GM18517 (cell line): ENCODE results near the gene AKR1B15.
"Not testable (repeated sequence)": the region's sequence is repeated elsewhere in the genome, so short reads cannot be mapped to it uniquely, and the experiment has no call there.

Experiments
- ATAC-seq: cut with Tn5 transposase; IDR thresholded peaks from one replicate; pipeline ENCODE4 v1.9.1; 2021; ENCODE audit warnings: mild to moderate bottlenecking, moderate library complexity; ENCODE audit not compliant: unreplicated experiment

AKR1B15 gene

DNA sequence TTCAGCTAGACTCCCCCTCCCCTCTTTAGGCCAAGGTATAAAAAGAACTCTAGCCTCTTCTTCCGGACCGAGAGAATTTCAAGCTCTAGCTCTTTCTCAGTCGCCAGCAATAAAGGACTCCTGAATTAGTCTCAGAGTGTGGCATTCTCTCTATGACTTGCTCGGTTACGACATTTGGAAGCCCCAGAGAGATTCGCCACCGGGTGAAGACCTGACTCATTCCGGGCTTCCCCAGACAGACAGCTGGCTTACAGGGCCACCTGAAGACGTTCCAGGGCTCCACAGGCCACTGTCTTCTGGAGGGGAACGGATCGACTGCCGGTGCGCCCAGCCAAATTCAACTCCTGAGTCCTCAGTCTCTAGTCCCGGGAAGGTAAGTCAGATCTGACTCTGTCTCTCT, at the start of gene AKR1B15:
Gene AKR1B15, plus strand, starts transcription at position 234 of the 400 bp plus-strand sequence. CDS start 15,510 bp downstream, outside the sequence.
- ATAC-seq = peak; percentile 81

DNA sequence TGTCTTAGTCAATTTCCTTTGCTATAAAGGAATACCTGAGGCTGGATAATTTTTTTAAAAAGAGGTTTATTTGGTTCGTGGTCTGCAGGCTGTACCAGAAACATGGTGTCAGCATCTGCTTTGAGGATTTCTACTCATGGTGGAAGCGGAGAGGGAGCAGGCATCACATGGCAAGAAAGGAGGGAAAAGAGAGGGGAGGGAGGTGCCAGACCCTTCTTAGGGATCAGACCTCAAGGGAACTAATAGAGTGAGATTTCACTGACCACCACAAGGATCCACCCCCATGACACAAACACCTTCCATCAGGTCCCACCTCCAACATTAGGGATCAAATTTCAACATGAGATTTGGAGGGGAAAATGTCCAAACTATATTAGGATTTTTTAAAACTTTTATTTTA, 48.5 kb upstream of the AKR1B15 start:
- no peak for ATAC-seq

DNA sequence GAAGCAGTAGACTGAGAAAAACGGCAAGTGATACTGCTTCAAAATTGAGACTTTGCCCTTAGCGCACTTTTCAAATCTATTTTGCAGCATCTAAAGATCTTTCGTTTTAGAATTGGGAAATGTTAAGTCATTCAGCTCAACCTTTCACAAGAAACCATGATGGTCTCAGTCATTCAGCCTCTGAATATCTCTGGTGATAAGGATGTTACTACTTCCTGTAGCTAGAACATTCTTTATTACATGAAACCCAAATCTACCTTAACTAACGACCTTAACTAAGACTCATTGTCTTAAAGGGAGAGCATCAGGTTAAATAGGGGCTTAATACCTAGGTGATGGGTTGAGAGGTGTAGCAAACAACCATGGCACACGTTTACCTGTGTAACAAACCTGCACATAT, 47.9 kb upstream of the AKR1B15 start:
- ATAC-seq = no peak

DNA sequence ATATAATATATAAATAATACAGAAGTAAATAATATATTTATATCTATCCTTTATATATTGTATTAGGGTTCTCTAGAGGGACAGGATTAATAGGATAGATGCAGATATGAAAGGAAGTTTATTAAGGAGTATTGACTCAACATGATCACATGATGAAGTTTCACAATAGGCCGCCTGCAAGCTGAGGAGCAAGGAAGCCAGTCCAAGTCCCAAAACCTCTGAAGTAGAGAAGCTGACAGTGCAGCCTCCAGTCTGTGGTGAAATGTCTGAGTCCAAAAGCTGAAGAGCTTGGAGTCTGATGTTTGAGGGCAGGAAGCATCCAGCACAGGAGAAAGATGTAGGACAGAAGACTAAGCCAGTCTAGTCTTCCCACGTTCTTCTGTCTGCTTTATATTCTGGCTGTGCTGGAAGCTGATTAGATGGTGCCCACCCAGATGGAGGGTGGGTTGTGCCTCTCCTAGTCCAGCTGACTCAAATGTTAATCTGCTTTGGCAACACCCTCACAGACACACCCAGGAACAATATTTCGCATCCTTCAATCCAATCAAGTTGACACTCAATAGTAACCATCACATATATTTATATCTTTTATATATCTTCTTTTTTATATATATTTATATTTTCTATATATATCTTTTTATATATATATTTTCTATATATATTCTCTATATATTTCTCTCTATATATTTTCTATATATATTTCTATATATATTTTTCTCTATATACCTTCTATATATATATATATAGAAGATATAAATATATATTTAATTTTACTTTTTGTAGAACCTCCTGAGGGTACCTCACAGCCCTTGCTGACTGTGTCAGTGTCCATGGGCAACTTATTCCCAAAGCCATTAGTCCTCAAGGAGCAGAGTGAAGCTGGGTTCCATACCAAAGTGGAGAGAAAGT, 46.2 kb upstream of the AKR1B15 start:
- ATAC-seq = no peak

DNA sequence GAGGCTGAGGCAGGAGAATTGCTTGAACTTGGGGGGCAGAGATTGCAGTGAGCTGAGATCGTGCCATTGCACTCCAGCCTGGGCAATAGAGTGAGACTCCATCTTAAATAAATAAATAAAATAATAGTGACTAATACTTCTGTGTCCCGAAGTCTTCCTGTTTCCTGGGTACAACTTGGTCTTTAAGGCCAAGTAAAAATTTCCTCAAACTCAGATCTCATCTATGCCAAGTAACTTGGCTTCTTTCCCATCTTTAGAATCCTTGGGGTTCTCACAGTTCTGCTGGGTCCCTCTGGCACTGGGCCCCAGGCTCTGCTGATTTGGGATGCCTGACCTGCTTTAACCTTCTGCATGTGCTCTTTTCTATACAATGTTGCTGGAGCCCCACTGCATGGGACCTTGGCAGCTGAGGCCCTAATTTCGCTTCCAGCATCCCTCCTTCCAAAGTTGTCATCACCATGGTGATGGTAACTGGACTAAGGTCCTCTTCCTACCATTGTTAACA, 44.2 kb upstream of the AKR1B15 start:
- no peak for ATAC-seq

DNA sequence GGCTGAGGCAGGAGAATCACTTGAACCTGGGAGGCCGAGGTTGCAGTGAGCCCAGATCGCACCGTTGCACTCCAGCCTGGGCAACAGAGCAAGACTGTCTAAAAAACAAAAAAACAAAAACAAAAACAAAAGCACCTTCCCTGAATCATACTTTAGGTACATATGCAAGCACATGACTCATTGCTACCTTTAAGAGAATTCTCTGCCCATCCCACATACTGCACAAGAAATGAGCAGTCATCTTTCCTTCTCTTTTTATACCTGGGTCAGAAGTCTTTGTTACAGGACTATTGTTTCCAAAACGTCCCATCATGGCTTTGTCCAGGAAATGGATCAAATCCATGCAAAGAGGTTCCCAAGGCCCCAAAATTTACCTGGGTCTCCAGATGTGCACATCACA, 43.1 kb upstream of the AKR1B15 start:
- no peak for ATAC-seq

DNA sequence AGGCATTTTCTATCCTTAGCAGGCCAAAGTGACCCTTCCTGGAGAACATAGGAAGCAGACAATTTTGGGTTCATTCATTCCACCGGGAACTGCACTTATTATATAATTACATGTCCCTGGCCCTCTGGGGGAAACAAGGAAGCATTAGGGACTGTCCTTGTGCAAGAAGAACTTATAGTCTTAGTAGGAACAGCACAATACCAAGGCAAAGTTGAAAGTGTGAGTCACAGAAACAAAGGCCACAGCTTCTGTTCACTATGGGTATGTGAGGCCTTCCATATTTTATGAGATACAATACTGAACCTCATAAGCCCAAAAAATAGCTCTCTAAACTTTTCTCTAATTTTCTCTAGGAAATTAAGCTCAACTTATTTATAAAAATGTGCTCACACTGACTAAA, 39.9 kb upstream of the AKR1B15 start:
- no peak for ATAC-seq

DNA sequence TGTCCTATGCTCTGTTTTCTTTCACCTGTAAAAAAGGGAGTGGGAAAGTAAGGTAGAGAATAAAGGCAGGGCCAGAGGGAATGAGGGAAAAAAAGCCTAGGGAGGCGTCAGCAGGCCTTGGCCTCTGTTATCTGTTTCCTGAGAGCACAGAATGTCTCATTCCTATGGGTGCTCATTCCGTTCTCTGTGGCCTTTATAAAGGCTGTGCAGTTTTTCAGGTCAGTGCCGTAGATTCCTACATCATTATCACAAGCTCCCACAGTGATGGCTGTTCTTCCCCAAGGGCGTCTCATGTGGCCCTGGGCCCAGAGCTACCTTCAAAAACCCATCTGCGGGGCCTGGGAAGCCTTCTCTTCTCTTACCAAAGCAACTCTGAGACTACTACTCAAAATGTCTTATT, 38.3 kb upstream of the AKR1B15 start:
- ATAC-seq = no peak

DNA sequence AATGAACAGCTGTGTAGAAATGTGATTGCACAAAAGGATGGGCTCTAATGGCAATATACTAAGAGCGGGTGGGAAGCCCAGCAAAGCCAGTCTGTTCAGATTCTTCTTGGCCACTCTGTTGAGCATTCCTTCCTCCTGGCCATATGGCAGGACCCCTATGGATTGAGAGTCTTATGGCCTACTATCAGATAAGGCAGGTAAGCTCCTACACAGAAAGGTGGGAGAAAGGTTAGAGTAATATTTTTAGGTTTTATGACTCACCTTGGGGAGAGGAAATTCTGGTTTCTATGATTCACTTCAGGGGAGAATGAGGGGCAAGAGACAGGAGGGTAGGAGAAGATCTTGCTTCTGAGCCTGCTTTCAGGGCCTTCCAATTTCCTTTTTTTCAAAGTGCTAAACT, 36.6 kb upstream of the AKR1B15 start:
- no peak for ATAC-seq

DNA sequence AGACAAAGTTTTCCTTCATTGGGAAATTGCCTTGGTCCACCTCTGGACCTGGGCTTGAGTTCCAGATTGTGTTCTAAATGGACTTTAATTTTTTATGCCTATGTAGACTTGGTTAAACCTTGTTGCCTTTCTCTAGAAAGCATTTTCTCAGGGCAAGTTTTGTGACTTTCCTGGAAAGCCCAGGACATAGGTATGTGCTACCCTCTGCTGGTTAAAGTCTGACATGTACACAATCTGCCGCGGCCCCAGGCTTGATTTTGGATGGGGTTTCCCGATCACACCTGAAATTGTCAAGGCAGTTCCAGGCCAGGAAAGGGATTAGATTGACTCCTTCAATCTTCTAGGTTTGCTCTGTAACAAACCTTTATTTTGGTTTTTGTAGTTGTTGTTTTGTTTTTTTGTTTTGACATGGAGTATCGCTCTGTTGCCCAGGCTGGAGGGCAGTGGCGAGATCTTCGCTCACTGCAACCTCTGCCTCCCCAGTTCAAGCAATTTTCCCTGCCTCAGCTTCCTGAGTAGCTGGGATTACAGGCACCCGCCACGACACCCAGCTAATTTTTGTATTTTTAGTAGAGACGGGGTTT, 35.6 kb upstream of the AKR1B15 start:
- ATAC-seq = peak; percentile 69

DNA sequence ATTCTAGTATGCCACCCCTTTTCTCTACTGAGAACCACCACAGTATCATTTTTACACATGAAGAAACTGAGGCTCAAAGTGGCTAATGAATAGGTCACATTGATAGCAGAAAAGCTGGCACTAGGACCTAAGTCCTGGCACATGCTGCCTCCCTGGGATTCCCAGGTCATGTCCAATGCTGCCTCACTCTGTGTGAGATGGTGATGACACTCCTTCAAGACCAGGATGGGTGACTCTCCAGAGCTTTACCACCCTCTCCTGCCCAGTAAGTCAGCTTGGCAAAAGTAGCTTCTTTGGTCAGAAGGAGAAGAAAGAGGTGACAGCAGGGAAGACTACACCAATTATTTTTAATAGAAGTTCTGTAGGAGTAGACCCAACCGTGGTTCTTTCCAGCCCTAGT, 34.8 kb upstream of the AKR1B15 start:
- ATAC-seq = no peak

DNA sequence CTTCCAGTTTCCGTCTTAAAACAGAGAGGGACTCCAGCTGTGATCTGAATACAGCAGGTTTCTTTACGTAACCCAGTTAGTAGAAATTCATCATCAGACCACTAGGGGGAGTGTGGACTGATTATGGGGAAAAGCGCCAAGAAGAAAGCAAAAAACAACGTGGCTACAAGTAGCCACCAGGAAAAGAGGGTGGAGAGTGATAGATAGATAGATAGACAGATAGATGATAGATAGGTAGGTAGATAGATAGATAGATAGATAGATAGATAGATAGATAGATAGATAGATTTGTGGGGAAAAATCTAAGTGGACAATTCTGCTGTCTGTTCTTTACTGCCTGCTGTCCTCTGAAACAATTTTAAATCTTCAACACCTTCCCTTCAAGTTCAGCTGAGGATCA, 34.2 kb upstream of the AKR1B15 start:
- peak; percentile 47 for ATAC-seq

DNA sequence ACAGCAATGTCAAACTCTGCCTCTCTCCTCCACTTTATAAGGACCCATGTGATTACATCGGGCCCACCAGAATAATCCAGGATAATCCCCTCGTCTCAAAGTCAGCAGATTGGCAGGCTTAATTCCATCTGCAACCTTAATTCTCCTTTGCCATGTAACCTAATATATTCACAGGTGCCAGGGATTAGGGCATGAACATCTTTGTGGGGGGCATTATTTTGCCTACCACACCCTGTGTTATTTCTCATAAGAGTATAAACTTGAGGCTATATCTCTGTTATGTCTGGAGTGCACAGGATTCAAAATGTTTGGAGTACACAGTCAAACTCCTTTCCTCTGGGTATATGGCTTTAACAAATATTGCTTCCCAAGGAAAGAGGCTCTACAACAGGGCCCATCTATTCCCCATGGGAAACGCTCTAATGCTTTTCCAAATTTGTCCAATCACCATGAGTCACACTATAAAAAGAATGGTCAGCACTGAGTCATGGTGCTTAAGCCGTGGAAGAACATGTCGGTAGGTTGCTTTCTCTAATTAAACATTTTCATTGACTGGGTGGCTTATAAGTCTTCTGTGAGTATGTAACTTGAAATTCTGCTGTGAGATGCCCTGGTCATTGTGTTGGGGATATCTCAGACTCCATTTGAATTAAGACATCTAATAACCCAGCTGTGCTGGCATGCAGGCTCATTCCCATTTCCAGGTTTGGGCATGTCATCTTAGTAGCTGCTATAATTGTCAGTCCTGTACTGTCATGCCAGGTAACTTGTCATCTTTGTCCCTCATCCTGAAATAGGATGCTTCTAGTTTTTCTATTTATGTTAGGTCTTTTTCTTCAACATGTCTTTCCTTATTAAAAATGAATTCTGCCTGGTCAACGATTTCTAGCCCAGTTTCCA, 33.1 kb upstream of the AKR1B15 start:
- no peak for ATAC-seq

DNA sequence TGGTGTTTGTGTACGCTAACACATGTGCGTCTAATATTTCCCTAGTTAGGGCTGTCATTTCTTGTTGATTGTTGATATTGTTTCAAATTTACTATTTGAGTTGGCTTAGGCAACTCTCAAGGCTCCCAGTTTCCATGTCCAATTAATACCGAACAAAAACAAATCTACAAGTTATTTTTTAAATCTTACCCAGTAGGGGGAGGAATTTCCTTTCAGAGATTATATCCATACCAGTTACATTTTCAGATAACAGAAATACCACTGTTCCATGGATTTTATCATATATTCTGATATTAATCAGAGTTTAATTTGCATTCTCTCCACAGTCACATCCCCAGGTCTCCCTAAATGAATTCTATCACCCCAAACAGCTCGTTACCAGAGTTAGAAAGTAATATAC, 28.8 kb upstream of the AKR1B15 start:
- ATAC-seq = no peak

DNA sequence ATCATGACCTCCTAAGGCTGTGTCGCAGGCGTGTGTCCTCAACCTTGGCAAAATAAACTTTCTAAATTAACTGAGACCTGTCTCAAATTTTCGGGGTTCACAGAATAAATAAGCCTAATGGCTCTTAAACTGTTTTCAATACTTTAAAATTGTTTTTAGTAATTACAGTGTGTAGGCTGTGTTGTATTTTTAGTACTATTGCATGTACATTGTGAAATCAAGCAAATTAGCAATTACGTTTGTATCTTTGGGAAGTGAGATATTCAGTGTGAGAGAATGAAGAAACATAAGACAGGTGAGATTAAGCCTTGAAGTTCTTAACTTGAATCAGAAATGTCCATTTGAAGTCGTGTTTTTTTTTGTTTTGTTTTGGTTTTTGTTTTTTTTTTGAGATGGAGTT, 26.3 kb upstream of the AKR1B15 start:
- no peak for ATAC-seq

DNA sequence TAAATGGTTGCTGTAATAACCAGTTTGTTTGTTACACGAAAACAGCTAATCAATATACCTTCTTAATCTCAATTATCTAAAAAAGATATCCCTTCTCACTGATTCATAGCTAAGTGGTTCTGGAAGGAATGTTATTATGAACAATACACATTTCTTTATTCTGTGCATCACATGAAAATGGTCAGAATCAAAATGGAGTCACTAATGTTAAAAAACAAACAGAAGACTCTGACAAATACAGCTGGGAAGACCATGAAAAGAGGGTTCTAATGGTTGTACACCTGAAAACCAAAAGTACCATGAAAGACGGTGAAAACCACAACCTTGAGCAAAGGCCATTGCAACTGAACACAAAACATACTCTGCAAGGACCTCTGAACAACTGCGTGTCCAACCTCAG, 23.5 kb upstream of the AKR1B15 start:
- ATAC-seq = not testable (repeated sequence)

DNA sequence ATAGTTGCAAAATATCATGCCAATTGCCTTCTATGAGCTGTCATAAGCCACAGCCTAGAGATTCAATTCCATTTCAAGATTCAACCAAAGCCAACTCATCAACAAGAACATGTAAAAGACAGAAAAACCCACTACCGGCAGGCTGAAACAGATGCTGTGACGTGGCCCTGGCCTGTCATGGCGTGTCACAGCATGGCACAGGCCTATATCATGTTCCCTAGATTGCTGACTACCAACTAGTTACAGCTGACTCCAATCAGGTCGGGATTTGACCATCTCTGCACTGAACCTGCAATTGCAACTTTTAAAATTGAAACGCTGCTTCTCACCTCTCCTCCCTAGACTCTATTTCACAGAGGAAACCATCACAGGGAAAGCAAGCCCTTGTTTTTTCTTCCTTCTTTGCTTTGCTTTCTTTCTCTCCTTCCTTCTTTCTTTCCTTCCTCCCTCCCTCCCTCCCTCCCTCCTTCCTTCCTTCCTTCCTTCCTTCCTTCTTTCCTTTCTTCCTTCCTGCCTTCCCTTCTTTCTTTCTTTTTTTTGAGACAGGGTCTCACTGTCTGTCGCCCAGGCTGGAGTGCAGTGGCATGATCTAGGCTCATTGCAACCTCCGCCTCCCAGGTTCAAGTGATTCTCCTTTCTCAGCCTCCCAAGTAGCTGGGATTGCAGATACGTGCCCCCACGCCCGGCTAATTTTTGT, 22.2 kb upstream of the AKR1B15 start:
- not testable (repeated sequence) for ATAC-seq

DNA sequence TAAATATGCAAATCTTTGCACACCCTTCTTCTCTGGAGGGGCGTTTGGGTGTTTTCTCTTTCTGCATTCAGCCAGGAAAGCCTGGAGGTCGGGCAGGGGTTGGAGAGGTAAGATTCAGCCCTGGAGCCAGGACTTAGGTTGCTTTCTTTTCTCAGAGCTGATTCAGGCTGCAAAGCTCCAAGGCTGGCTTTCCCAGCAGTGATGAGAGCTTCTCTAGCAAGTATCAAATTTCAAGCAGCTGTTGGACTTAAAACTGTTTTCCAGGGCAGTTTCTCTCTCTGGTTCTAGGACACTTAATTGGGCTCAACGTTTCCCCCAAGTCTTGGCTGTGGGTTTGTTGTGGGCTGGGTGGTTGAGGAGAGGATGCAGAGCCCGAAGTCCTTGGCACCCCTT, 20.9 kb upstream of the AKR1B15 start:
- ATAC-seq = no peak

DNA sequence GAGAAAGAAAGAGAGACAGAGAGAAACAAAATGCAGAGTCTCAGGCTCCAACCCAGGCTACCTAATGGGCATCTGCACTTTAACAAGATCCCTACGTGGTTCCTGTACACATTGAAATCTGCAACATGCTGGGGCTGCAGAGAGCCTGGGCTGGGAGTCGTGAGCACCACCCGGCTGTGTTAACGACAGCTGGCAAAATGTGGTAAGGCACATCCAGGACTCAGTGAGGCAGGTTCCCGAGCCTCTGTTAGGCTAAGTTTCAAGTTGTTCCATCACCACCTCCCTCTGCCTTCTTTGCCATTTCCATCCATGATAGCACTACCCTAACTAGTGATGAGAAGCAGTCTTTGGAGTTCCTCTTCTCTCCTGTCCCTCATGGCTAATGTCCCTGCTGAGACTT, 20.2 kb upstream of the AKR1B15 start:
- no peak for ATAC-seq

DNA sequence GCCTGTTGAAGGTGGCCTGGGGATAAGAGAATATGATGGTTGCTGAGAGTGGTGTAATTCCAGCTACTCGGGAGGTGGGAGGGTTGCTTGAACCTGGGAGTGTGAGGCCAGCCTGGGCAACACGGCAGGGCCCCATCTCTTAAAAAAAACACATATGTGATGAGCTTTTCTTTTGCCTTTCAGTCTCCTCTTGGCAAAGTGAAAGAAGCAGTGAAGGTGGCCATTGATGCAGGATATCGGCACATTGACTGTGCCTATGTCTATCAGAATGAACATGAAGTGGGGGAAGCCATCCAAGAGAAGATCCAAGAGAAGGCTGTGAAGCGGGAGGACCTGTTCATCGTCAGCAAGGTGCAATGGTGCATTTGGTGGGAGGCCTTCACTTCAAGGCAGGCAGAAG, 18.4 kb upstream of the AKR1B15 start:
- no peak for ATAC-seq
